Sigmoid colon (tissue), 4 donors: ENCODE measurements around the gene ATOH8.

Experiments used
- POLR2A ChIP-seq, 2 donors: fragments of 450-650 bp; IDR thresholded peaks; one replicate each; pipeline ENCODE4 v1.6.1; 2016; ENCODE audit warnings: antibody characterized with exemption in 2 of 2, mild to moderate bottlenecking in 2 of 2, moderate library complexity in 2 of 2
- POLR2AphosphoS5 ChIP-seq, 4 donors: sonication (generic); formaldehyde crosslinking; IDR thresholded peaks; one replicate each; pipeline ENCODE4 v1.6.1; 2017; ENCODE audit warnings: antibody characterized with exemption in 4 of 4
- TF ChIP-seq, protein P1 (sequence below), 4 experiments: fragments of 450-650 bp in 3 of 4; fragments of 200-600 bp in 1 of 4; IDR thresholded peaks; one replicate each; pipeline ENCODE4 v1.5.1; 2016 to 2019; ENCODE audit warnings: antibody characterized with exemption in 4 of 4, mild to moderate bottlenecking in 3 of 4, moderate library complexity in 2 of 4

DNA sequence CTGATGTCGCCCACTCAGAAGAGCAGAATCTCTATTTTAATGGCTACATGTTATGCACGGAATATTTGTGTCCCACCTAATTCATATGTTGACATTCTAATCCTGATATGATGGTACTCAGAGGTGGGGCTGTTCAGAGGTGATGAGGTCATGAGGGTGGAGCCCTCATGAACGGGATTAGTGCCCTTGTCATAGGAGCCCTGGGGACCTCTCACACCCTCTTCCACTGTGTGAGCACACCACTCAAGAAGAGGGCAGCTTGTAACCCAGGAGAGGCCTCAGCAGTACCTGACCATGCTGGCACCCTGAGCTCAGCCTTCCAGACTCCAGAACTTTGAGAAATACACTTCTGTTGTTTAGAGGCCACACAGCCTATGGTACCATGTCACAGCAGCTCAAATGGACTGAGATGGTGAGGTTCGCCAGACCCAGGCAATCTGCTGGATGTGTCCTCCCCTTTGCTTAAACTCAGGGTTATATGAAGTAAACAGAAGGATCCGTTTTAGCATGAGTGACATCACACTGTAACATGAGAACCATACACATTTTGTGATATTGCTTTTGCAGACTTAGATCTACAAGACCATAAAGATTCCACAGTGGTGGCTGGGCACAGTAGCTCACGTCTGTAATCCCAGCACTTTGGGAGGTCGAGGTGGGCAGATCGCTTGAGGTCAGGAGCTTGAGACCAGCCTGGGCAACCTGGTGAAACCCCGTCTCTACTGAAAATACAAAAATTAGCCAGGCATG, 48.7 kb downstream of the ATOH8 start:
- TF ChIP-seq, protein P1, sequence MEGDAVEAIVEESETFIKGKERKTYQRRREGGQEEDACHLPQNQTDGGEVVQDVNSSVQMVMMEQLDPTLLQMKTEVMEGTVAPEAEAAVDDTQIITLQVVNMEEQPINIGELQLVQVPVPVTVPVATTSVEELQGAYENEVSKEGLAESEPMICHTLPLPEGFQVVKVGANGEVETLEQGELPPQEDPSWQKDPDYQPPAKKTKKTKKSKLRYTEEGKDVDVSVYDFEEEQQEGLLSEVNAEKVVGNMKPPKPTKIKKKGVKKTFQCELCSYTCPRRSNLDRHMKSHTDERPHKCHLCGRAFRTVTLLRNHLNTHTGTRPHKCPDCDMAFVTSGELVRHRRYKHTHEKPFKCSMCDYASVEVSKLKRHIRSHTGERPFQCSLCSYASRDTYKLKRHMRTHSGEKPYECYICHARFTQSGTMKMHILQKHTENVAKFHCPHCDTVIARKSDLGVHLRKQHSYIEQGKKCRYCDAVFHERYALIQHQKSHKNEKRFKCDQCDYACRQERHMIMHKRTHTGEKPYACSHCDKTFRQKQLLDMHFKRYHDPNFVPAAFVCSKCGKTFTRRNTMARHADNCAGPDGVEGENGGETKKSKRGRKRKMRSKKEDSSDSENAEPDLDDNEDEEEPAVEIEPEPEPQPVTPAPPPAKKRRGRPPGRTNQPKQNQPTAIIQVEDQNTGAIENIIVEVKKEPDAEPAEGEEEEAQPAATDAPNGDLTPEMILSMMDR (IDR thresholded peaks at IDR 0.05) = no peak
- no peak for TF ChIP-seq POLR2AphosphoS5 (IDR thresholded peaks at IDR 0.05)
- no peak for TF ChIP-seq POLR2A (IDR thresholded peaks at IDR 0.05)
